Neural progenitor cell (in vitro differentiated cells): Measurements from ENCODE around the gene GPHB5.

ENCODE experiments used
- CTCF ChIP-seq: fragments of 200-600 bp; sonication (generic); IDR thresholded peaks from 2 replicates; pipeline ENCODE4 v1.5.1; 2017; ENCODE audit warnings: antibody characterized with exemption, mild to moderate bottlenecking
- EZH2 ChIP-seq: fragments of 200-600 bp; sonication (generic); IDR thresholded peaks from 2 replicates; pipeline ENCODE4 v1.6.1; 2017; ENCODE audit warnings: antibody characterized with exemption, mild to moderate bottlenecking, moderate library complexity

- TF ChIP-seq CTCF (no peak), EZH2 (no peak)
These were observed 43.1 kb downstream of the GPHB5 start for GRCh38 chr14:63275611-63276010.
